ELF-1 (cell line): ENCODE data around the gene ITGB2.

Source experiments
- DNase-seq: peaks from one replicate; pipeline ENCODE4 v3.0.0-alpha.2; 2016; ENCODE audit warnings: low read depth, low spot score

Gene ITGB2

DNA sequence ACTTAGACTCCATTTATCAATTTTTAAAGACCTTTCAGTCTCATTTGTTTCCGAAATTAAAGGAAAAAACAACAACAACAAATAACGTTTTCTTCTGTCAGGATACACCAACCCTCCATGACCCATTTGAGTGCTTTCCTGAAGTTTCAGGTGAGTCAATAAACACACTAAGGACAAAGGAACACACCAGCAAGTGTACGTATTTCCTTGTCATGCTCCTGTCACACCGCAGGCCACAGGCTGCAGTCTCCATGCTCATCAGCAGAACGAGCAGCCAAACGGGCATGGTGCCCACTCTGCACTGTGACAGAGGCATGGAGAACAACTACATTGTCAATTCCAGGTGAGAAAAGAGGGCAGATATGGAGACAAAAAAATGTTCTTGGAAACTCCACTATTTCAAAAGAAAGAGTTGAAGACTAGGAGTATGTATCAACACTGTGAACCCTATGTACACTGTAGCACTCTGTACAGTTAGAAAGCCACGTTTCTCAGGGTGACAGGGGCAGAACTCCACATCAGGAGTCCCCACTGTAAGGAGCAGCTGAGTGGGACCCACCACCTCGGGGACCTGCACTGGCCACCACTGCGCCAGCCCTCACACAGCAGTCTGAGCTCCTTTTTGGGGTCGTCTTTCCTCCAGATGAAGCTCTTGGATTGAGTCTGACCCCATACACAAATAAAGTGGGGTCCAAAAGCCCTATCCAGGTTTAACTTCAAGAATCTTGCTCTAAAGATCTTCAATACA lies 49.8 kb downstream of the ITGB2 start:
- DNase-seq: no peak

DNA sequence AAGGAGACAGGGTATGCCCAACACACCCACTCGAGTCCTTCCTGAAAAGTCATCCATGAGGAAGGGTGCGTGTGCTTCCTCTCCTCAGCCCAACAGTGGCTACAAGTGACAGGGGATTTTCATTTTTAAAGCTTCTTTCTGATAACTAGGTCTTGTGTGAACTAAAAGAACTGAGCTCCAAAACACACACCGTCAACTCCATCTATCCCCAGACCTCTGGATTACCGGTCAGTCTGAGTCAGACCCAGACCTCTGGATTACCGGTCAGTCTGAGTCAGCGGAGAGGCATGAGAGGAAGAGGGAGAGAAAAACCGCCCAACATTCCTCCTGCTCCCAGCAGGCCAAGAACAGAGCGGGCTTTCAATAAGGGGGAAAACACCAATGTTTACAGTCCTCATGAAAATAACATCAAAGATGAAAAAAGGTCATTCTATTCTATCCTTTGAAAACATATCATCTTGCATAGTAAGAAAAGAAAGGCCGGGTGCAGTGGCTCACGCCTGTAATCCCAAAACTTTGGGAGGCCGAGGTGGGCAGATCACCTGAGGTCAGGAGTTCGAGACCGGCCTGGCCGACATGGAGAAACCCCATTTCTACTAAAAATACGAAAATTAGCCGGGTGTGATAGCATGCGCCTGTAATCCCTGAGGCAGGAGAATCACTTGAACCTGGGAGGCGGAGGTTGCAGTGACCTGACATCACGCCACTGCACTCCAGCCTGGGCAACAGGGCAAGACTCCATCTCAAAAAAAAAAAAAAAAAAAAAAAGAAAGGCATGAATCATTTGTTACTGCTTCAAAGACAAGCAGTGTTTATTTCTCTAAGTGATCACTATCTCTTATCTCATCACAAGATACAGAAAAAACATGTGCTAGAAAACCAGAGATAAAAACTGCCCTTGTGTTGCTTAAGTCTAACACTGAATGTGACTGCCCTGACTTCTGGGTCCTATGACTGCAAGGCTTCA lies 50.6 kb downstream of the ITGB2 start:
- DNase-seq: peak; percentile 91

DNA sequence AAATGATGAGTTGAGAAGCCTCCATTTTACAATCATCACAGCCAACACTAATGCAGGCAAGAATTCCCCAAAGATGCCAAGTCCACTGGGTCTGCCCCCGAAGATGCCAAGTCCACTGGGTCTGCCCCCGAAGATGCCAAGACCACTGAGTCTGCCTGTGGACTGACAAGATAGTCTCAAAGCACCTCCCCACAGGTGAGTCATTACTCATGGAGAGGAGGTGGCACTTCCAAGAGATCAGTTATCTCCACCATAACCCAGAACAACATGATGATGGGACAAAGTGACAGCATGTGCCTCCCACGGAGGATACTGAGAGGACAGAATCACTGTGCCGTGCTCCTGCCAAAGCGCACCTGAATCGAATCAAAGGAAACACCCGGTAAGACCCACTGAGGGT lies 52.0 kb downstream of the ITGB2 start:
- no peak for DNase-seq

DNA sequence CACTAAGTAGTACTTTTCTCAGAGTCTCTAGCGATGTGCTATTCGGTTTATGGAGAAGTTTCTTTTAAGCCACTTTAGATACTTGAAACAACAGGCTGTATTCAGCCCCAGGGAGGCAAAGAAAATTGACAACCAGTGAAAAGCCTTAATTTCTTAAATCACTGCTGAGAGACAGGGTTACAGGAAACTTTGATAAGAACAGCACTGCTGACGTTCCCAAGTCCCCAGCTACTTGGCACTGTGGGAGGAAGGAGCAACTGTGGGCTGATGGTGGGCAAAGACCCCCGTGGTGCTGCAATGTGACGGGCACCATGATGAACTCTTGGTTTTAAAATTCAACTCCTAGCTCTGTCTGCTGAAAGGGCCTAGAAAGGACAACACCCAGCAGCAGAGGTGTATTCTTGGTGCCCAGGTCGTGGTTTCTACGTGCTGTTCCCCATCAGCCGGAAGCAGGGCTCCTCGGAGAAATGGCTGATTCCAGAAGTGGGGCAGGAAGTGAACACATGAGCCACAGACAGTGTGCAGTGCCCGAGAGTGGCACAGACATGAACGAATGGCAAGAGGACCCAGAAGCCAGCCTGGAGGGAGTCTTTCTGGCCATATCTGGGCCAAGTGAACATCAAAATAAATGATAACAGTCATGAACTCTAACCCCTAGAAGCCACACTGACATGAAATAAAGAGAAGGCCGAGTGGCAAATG lies 52.5 kb downstream of the ITGB2 start:
- no peak for DNase-seq

DNA sequence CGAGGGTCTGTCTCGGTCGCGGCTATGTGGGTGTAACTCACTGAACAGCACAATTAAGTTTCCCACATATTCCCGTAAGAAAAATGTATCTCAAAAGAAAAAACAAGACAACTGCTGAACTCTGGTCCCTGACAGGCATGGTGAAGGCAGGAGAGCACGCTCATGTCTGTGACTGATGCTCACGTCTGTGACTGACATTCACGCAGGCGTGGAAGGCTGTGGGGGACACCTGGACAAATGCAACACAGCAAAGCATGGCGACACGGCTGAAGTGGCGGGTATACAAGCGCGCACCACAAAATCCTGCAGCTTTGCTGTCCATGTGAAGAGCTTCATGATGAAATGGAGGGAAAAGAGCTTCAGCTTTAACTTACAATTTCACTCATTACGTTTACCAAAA lies 53.2 kb downstream of the ITGB2 start:
- DNase-seq: no peak

DNA sequence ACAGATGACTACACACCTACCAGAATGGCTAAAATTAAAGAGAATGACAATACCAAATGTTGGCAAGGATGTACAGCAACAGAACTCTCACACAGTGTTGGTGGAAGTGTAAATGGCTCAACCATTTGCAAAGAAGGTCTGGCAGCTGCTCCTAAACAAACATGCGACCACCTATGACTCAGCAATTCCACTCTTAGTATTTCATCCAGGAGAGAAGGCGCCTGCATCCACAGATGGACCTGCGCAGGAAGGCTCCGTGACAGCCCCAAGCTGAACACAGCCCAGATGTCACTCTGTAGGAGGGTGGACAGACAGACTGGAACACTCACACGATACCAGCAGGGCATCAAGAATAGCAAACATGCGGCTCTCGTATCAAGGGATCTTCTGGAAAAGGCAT lies 53.9 kb downstream of the ITGB2 start:
- DNase-seq: peak; percentile 67

DNA sequence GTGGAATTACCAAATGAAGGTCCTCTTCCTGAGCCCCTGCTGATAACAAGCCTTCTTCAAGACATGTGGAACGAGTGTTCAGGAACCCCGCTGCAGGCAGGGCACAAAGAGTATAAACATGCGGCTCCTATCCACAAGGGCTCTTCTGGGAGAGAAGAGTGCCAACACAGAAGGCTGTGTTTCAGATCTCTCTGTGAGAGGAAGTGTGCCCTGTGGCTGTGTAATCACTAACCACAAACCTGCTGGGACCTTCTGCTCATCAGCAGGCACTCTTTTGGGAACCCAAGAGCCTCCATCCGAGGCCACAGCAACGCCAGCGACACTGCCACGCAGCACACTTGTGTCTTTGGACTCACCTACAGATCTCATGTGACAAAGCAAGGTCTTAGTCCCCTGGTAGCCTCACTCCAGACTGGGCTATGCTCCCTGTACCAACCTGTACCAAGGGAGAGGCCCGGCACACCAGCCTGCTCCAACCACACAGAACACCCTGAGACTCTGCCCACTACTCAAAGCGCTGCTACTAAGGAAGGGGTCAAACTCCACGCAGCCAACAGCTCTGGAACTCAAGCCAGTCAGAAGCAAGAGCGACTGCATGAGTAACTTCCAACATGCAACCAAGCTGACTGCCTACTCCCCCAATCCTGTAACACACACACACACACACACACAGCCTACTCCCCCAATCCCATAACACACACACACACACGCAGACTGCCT lies 55.0 kb downstream of the ITGB2 start:
- no peak for DNase-seq

DNA sequence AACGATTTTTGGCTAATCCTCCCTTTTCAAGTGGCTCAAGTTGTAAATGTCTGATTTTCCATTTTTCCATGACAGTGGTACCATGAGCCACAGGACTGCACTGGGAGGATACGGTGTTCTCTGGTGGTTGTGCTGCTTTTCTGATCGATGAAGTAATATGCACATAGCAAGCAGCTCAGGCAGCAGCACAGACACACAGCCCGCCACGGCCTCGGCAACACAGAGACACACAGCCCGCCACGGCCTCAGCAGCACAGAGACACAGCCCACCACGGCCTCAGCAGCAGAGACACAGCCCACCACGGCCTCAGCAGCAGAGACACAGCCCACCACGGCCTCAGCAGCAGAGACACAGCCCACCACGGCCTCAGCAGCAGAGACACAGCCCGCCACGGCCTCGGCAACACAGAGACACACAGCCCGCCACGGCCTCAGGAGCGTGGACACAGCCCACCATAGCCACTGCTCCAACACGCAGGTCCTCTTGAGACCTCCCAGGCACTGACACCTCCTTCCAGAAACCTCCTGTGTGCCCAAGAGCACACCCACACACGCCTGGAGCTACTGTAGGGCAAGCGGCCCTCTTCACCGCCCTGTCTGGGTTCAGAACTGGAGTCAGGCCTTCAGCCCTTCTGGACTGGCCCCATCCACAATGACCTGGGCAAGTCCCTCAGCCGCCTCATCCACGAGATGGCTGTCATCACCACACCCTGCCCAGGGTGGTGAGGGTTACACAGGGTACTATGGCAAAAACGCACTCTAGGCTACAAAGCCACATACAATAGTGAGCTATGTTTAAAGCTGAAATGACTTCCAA lies 57.6 kb downstream of the ITGB2 start:
- DNase-seq: no peak

DNA sequence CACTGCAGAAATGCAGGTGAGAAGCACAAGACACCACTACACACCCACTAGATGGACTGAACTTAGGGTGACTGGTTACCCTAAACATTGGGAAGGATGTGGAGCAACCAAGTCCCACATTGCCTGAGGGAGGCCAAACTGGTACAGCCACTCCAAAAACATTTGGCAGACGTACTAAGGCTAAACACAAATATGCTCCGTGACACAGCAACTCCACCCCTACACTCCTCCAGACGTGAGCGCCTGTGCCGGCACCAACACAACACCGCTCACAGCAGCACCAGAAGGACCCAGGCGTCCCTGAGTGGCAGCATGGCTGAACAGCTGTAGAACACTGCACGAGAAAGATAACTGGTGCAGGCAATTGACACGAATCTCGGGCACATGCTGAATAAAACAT lies 61.9 kb downstream of the ITGB2 start:
- DNase-seq: no peak

DNA sequence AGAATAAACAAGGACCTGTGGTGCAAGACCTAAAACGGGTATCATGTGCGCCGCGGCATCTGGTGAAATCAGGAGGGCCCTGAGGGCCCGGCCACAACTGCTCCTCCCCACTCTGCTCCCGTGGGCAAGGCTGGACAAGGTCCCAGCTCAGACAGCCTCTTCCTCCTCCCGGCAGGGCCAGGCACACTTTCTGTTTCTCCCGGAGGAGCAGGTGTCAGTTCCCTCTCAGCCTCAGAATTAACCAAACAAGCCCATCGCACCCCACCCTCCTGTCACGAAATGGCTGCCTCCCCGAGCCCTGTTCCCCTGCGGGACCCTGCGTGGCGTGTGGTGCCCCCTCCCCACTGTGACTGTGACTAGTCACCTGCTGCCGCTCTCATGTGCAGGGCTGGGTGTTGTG lies 62.4 kb downstream of the ITGB2 start:
- no peak for DNase-seq

DNA sequence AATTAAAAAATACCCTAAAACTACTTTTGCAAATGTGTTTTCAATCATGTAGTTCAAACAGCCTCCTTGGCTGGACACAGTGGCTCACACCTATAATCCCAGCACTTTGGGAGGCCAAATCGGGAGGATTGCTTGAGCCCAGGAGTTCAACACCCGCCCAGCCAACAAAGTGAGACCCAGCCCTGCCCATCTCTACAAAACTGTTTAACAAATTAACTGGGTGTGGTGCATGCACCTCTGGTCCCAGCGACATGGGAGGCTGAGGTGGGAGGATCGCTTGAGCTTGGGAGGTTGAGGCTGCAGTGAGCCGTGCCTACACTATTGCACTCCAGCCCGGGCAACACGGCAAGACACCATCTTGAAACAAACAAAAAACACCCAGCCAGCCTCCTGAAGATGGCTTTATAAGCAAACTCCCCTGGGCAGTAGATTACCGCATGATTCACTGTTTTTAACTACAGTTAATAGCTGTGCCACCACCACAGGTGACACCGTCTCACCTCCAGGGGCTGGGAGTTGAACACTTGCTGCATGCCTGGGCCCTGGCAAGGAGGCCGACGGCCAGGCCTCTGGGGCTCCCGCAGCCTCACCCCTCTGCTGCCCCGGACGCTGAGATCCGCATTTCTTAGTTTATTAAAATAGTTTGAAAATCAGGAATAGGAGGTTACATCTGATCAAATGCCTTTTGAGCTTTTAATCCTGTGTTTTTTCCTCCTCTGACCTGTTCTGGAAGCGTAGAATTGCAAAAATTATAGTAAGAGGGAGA lies 63.4 kb downstream of the ITGB2 start:
- no peak for DNase-seq

DNA sequence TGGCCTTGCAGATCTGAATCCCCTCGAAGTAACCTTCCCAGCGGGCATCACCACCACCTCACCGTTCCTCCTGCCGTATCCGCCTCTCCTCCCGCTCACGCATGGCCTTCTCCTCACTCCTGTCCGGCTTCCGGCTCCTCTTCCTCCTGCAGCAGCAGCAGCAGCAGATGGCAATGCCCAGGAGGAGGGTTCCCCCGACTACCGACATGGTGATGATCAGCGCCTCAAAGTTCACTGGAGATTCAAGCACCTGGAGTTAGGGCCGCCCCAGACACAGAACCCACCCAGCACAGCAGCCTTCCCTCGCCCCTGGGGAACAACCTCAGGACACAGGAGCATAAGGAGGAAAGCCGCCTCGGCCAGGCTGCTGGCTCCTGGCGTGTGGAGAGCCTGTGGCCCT lies 64.6 kb downstream of the ITGB2 start:
- DNase-seq: no peak

DNA sequence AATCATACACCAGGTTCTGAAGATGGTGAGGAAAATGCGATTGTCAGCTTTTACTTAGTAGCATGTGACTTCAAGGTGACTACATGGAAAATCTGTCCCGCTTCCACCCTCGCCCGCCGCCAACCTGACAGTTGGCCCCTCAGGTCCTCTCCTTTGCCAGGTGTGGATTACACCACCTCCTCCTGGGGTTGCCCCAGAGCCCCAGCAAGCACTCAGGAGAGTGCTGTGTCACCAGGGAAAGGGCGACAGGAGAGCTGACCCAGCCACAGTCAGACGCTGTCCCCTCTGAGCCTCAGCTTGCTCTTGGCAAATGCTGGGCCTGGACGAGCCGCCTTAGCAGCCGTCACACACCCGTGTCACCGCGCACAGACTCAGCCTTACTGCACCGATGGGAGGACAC lies 65.1 kb downstream of the ITGB2 start:
- DNase-seq: no peak

DNA sequence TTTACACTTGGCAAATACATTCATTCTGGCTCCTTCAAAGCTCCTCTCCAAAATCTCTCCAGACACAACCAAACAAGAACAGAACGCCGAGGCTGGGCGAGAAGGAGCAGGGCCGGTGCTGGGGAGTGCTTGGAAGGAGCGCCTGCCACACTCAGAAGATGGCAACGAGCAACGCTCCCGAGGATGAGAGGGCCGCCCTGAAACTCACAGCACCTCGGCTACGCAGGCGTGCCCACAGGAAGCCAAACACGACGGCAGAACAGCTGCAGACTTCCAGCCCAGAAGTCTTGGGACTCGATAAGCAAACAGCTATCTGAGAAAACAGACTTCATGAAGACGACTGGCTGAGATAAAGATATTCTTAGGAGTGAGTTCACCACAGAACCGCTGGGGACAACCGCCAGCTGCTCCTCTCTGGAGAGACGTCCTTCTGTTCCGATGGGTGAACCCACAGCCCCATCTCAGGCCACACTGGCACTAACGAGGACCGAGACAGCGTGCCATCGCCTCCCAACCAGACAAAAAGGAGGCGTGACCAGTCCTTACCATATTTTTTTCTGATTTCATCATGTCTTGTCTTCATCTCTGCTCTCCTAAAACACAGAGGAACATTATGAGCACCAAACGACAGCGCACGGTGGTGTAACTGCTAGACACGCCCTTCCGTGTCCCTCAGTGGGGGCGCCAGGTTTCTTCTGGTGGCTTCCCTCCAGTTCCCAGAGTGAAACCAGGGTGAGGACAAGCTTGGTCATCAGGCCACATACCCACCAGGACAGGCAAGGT lies 65.8 kb downstream of the ITGB2 start:
- DNase-seq: no peak

DNA sequence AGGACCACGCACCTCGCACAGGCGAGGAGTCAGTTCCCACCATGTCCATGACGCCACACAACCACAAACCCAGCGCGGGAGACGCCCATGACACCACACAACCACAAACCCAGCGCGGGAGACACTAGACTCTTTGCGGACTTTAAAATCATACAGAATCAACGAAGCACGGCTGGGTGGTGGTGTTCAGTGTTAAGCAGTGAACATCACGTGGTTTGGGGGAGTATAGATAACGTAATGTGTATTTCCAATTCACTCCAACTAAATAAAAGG lies 66.4 kb downstream of the ITGB2 start:
- no peak for DNase-seq

DNA sequence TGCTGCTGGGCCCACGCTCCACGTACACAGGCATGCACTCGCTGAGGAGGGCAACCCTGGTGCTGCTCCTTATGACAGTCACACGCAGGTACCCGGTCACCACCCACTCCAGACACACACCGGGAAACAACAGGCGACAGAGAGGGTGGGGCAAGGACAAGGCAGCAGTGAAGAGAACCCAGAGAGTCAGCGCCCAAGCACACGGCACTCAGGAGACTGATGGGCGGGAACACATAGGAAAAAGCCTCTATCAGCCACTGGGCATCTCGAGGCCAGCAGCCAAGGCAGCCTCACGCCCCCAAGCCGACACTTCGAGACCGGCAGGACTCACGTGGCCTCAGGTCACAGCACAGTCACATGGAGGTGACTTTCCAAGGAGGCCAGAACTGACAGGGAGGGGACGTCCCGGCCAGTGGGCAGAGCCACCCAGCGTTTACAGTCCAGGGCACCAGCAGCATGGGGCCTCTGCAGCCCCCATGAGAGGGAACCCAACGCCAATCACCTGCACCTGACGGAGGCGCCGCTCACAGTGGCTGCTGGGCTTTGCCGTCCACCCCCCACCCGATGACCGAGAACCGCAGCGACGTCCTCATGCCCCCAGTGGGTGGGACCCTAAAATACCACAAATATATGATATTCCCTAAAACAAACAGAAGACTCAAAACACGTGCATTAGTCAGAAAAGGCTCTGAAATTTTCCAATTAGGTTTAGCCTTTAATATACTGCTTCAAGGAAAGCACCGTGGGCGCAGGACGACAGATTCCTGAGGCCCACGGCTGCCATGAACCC lies 66.9 kb downstream of the ITGB2 start:
- no peak for DNase-seq

DNA sequence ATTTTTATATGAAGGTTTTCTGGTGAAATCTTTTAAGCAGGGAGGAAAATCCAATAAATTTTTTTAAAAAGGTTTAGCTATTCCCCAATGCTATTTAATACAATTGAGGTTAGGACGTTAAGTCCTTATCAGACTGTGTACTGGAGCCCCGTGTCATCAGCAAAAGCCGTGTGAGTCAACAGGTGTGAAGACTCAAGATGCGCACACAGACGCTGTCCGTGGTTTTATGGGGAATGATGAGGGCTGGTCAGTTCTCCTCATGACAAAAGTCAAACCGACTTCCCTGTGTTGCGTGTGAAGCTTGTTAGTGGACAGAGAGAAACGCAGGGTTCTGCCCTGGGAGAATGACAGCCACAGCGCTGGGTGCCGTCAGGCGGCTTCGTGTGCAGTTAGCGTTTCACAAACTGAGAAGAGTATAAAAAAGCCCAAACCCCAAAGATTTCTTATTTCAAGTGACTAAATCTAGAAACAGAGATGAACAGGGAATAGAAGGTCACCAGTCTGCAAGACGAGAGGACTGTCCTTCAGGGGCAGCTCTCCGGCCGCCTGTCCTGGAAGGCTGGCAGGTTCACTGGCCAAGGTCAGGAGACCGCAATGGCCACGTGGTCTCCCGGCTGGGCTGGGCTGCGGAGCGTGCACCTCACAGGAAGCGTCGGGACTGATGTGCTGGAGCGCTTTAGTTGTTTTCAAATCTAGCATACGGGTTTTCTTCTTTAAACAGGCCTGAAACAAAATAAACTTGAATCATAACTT lies 69.6 kb downstream of the ITGB2 start:
- no peak for DNase-seq

DNA sequence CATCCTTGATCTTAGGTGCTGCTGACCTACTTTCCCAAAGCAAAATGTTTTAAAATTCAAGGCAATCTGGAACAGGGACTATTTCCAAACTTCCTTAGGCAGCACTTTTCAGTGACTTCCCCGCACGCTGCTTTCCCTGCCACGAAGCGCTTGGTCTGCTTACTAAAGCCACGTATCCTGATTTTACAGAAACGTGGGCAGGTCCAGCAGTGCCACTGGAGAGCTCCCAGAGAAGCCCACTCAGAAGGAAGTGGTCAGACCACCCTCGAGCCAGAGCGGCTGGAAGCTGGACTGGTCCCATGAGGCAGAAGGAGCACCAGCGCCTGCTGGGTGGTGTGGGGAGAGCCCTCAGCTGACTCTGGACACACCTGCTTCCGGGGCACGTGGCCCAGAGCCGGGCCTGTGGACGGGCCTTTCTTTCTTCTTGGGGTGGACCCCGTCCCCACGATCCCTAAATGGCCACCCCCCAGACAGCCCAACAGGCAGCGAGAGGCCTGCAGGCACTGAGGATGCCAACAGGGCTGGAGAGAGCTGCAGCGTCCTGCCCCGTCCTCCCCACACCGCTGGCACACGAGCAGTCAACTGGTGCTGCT lies 70.4 kb downstream of the ITGB2 start:
- no peak for DNase-seq
